Thoracic aorta (tissue), 2 donors: Measurements from ENCODE around the gene YPEL4. TPM values are rescaled to one million over a fixed set of nuclear protein-coding genes. Genes with fewer than 3 reads are reported as not detected.

Source experiments
- ATAC-seq: fragments of 150-250 bp; one replicate; pipeline ENCODE4 v1.8.0; 2017; ENCODE audit warnings: low read depth; ENCODE audit not compliant: insufficient number of reproducible peaks, low FRiP score
- DNase-seq: peaks from one replicate; pipeline ENCODE4 v3.0.0-alpha.2; 2020; ENCODE audit warnings: low spot score
- H3K27ac ChIP-seq, 2 donors: fragments of 200-600 bp; sonication (generic); 1 replicate in 1 of 2; 2 replicates in 1 of 2; pipeline ENCODE4 v1.5.1; 2016; ENCODE audit warnings: mild to moderate bottlenecking in 2 of 2, moderate library complexity in 2 of 2
- H3K27me3 ChIP-seq: fragments of 200-600 bp; sonication (generic); replicated peaks from 2 replicates; pipeline ENCODE4 v1.6.0; 2016; ENCODE audit warnings: mild to moderate bottlenecking; ENCODE audit not compliant: insufficient read depth
- H3K36me3 ChIP-seq: fragments of 200-600 bp; sonication (generic); one replicate; pipeline ENCODE4 v1.5.1; 2016
- H3K4me1 ChIP-seq, 2 donors: fragments of 200-600 bp; sonication (generic); 1 replicate in 1 of 2; 2 replicates in 1 of 2; pipeline versions ENCODE4 v1.5.1 to v1.6.0; 2016; ENCODE audit warnings: low read depth in 2 of 2, mild to moderate bottlenecking in 1 of 2; ENCODE audit not compliant: control insufficient read depth in 1 of 2
- H3K4me3 ChIP-seq: fragments of 200-600 bp; sonication (generic); 2 replicates; pipeline ENCODE4 v1.5.1; 2016; ENCODE audit warnings: mild to moderate bottlenecking
- H3K9me3 ChIP-seq: fragments of 200-600 bp; sonication (generic); 2 replicates; pipeline ENCODE4 v1.5.1; 2016
- total RNA-seq, 2 donors: library from RNA; depleted of rRNA; stranded (reverse); fragments of >200 nt; gene quantifications; one replicate each; pipeline versions ENCODE4 v1.1.0 to v1.2.3, GENCODE V29; 2016
- TF ChIP-seq, protein P1 (sequence below): fragments of 200-600 bp; sonication (generic); IDR thresholded peaks from one replicate; pipeline ENCODE4 v1.5.1; 2019; ENCODE audit warnings: antibody characterized with exemption

YPEL4 gene
- total RNA-seq, 2 donors from 2014 or later = 1.1 to 1.2 TPM

DNA sequence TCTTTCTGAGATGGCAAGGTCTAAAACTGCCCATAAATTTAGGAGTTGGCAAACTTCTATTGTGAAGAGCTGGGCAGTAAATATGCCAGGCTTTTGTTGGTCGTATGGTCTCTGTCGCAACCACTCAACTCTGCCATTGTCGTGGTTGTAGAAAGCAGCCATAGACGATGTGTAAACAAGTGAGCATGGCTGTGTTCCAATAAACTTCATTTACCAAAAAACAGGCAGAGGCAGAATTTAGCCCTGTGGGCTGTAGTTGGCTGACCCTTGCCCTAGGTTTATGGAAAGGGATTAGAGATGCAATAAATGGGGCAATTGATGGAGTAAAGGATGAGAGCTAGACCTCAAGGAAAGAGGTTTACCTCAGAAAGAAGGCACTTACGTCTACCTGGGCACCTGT, 17.6 kb downstream of the YPEL4 start:
- Histone ChIP-seq H3K9me3 (no peaks in the 10 kb centered on the region), H3K27ac (no peak overlapping the region), H3K27me3 (no peaks in the 10 kb centered on the region), H3K36me3 (no peaks in the 10 kb centered on the region), H3K4me3 (no peak overlapping the region), H3K4me1 (no peaks in the 10 kb centered on the region)
- TF ChIP-seq, protein P1, sequence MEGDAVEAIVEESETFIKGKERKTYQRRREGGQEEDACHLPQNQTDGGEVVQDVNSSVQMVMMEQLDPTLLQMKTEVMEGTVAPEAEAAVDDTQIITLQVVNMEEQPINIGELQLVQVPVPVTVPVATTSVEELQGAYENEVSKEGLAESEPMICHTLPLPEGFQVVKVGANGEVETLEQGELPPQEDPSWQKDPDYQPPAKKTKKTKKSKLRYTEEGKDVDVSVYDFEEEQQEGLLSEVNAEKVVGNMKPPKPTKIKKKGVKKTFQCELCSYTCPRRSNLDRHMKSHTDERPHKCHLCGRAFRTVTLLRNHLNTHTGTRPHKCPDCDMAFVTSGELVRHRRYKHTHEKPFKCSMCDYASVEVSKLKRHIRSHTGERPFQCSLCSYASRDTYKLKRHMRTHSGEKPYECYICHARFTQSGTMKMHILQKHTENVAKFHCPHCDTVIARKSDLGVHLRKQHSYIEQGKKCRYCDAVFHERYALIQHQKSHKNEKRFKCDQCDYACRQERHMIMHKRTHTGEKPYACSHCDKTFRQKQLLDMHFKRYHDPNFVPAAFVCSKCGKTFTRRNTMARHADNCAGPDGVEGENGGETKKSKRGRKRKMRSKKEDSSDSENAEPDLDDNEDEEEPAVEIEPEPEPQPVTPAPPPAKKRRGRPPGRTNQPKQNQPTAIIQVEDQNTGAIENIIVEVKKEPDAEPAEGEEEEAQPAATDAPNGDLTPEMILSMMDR = no peak
- ATAC-seq (no peak), DNase-seq (no peak)

DNA sequence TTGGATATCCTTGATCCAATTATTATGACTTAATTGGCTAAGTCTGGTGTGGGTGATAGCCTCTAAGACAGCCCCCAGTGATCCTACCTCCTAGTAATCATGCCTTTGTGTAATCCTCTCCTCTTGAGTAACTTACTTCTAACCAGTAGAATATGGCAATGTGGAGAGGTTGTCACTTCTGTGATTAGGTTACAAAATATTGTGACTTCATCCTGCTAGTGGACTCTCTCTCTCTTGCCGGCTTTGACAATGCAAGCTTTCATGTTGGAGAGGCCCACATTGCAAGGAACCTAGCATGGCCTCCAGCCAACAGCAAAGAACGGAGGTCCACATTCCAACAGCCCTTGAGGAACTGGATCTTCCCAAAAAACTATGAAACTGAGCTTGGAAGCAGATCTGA, 19.5 kb downstream of the YPEL4 start:
- no peak overlapping the region for H3K4me3 ChIP-seq
- TF ChIP-seq, protein P1 = no peak
- H3K4me1 ChIP-seq = no peaks in the 10 kb centered on the region
- no peak for DNase-seq
- H3K36me3 ChIP-seq = no peaks in the 10 kb centered on the region
- no peaks in the 10 kb centered on the region for H3K27me3 ChIP-seq
- ATAC-seq = no peak
- no peak overlapping the region for H3K27ac ChIP-seq
- no peaks in the 10 kb centered on the region for H3K9me3 ChIP-seq

DNA sequence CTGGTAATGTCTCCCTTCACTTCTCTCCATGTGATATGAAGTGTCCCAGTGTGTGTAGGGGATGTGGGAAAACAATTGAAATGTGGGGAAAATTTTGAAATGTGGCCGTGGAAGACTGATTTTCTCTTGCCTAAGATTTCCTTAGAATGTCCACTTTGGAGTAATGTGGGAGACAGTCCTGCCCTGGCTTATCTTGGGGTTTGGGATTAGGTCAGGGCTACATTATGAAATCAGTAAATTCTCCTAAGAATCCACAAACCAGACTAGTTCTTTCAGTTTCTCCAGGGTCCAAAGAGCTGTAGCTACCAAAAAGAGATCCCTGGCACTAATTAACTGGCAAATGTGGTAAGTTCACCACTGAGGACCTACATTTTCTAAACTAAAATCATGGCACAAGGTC, 22.8 kb downstream of the YPEL4 start:
- ATAC-seq (no peak), DNase-seq (no peak)

DNA sequence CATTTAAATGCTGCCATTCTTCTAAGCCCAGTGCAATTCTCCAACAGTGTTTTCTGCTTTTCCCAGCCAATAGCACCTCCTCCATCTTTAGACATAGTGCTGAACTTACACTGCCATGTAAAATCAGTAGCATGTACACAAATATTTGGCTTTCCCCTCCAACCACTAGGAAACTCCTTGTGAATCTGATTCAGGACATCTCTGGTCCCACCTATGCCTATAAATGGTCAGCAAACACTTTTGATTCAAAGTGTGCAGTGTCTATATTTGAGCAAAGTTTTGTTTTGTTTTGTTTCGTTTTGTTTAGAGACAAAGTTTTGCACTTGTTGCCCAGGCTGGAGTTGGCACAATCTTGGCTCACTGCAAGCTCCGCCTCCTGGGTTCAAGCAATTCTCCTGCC, 24.8 kb downstream of the YPEL4 start:
- Histone ChIP-seq H3K4me1 (no peaks in the 10 kb centered on the region), H3K36me3 (peaks cover 3% of the 10 kb centered on the region), H3K4me3 (no peak overlapping the region), H3K27ac (no peak overlapping the region), H3K9me3 (no peaks in the 10 kb centered on the region), H3K27me3 (no peaks in the 10 kb centered on the region)
- TF ChIP-seq, protein P1 = no peak
- no peak for DNase-seq
- no peak for ATAC-seq

More for the DNA sequence above, 22.8 kb downstream of the YPEL4 start:
- H3K4me3 ChIP-seq = no peak overlapping the region
- H3K27ac ChIP-seq = no peak overlapping the region
- H3K36me3 ChIP-seq = no peaks in the 10 kb centered on the region
- H3K27me3 ChIP-seq = no peaks in the 10 kb centered on the region
- H3K9me3 ChIP-seq = no peaks in the 10 kb centered on the region
- TF ChIP-seq, protein P1 = no peak
- no peaks in the 10 kb centered on the region for H3K4me1 ChIP-seq

DNA sequence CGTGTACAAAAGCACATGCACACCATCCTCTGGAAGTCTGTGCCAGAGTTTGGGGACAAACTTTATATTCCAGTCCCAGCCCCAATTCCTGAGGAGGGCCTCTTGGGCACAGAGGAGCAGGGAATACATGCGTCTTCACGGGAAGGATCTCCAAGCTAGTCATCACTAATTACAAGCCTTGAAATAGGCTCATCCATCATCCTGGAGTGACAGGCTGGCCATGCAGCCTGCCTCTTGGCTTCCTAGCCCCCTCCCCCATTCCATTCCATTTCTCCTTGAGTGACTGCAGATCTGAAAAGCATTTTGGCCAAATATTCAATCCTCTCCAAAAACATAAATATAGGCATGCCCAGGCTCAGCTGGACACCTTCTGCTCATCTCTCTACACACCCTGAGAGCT, 27.4 kb downstream of the YPEL4 start:
- DNase-seq (no peak), ATAC-seq (no peak)
- Histone ChIP-seq H3K27me3 (no peaks in the 10 kb centered on the region), H3K36me3 (peaks cover 3% of the 10 kb centered on the region), H3K4me3 (no peak overlapping the region), H3K9me3 (no peaks in the 10 kb centered on the region), H3K27ac (no peak overlapping the region), H3K4me1 (no peaks in the 10 kb centered on the region)
- TF ChIP-seq, protein P1 = no peak
